ENCODE results near the gene CCR4.
"Not testable (repeated sequence)": the region's sequence is repeated elsewhere in the genome, so short reads cannot be mapped to it uniquely, and the experiment has no call there.

Gene CCR4

GRCh38 chr3:32984918-32985317 lies 33.5 kb downstream of the CCR4 start:
- DNase-seq: not testable (repeated sequence)

DNA sequence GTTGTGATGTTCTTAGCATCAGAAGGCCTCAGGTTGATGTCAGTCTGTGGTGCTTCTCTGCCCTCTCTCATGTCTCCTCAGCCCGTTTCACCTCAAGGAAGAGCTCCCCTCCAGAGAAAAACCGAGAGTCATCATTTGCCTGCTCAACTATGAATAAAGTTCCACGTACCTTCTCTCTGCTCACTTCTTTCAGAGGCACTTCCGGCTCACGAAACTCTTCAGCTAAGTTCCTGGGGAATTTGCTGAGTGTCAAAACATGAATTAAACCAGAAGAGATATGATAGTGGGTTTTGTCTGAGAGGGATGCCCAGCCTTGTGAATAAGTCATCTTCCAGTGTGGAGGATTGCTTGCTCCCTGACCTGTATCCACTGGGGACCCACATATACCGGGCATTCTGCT lies 37.7 kb downstream of the CCR4 start:
- DNase-seq: no peak

- DNase-seq: no peak
Observed at GRCh38 chr3:32990116-32990515, 38.7 kb downstream of the CCR4 start.

DNA sequence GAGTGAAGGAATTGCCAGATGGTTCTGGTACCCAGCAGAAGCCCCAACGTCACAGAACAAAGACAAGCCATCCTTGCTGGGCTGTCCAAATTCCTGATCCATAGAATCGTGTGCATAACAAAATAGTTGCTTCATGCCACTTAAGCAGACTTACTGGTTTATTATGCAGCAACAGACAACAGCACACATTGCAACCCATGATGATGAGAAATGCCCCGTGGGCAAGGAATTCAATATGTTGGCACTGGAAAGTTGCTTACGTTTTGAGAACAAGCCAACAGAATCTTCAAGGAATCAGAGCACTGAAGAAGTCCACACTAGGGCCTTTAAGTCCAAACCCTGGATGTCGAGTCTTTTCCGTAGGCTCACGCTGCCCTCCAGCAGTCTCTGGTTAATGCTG lies 40.3 kb downstream of the CCR4 start:
- DNase-seq: no peak

GRCh38 chr3:32992310-32992686 lies 40.9 kb downstream of the CCR4 start:
- no peak for DNase-seq

DNA sequence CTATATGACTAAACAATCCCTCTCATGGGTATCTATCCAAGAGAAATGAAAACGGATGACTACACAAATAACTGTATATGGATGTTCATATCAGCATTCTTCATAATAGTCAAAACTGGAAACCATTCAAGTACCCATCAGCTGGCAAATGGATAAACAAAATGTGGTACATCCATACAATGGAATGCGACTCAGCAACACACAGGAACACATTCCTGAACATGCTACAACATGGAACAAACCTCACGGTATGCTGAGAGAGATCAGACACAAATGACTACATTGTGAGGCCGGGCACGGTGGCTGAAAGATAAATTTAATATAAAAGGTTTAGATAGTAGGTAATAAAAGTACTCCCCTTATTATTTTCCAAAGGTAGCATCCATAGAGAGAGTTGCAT lies 42.6 kb downstream of the CCR4 start:
- DNase-seq: no peak

DNA sequence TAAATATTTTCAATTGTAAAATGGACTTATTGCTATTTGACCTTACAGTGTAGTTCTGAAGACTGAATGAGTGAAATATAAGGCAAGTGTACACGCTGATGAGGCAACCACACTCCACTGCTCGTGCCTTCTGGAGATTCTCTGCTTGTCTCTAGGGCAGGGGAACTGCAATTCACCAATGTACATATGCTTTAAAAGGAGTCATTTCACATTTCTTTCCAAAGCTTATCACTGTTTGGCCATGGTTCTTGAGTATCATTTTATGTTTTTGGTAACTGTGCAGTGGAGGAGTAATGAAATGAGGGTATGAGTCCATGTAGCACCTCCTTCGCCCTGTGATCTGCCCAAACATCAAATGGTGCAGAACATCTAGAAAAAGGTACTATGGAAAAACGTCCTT lies 43.7 kb downstream of the CCR4 start:
- DNase-seq: no peak

GRCh38 chr3:32996048-32996754 lies 44.8 kb downstream of the CCR4 start:
- no peak for DNase-seq

DNA sequence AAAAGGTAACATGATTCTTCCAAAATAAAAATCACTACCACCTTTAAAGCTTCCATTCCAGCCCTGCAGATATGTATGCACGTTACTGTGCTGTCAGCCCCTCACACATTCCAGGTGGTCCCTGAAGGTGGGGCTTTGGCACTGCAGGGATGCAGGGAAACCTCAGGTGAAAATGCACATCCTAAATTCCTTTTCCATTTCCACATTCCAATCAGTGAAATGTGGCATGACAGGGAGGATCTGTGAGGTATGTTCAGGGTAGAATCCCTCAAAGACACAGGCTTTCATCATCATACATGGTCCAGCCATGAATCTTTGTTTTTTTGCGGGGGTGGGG lies 45.3 kb downstream of the CCR4 start:
- no peak for DNase-seq

- DNase-seq: no peak
Observed at GRCh38 chr3:32998631-32999451, 47.4 kb downstream of the CCR4 start.

DNA sequence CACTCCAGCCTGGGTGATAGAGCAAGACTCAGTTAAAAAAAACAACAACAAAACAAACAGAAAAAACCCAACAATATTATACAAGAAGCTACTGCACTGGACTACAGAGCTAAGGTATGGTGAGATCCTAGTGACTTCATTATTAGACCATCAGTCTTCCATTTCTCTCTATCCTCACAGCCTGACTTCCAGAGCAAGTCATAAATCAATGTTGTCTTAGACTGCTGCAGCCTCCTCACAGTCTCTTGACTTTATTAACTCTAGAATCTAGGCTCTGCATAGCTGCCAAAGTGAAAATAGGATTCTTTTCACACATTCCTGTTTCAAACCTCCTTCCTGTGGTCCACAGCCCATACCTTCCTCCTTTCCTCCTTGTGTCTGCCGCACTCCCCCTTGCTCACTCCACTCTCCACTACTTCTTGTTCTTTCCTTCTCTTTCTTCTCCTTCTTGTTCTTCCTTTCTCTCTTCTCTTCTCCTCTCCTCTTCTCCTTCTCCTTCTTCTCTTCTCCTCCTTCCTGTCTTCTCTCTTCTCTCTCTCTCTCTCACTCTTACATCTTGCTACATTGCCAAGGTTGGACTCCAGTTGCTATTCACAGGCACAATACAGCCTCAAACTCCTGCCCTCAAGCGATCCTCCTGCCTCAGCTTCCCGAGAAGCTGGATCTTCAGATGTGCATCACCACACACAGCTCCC lies 49.4 kb downstream of the CCR4 start:
- DNase-seq: no peak

DNA sequence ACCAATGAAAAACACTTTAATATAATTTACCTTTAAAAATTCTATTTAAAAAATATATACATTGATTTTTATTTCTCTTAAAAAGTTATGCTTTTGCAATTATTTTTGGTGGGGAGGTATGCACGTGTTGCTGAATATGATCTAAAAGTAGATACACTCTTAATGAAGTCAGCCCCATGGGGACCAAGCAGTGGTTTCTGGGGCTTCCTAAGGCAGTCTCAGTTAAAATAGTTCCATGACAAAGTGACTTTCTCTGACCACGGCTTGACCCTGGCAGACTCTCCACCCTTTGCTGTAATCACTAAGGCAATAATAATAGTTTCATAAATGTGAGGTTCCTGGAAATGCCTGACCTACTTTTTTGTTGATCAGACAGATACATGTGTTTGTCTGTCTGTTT lies 50.4 kb downstream of the CCR4 start:
- DNase-seq: no peak

DNA sequence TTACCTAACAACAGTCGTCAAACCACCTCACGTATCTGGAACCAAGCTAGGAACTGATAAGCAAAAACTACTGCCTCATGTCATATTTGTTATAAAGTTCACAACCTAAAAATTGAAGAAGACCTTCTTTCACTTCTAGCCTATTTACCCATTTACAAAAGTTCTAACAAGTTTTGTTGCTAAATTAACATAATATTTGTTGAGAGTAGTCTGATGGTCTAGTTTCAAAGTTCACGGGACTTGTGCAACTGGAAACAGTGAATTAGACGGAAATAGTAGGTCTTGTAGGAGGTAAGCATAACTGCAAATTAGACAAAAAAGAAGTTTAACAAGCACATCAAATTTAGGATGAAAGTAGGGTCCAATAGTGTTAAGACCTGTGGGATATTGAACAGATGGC lies 51.9 kb downstream of the CCR4 start:
- DNase-seq: no peak

DNA sequence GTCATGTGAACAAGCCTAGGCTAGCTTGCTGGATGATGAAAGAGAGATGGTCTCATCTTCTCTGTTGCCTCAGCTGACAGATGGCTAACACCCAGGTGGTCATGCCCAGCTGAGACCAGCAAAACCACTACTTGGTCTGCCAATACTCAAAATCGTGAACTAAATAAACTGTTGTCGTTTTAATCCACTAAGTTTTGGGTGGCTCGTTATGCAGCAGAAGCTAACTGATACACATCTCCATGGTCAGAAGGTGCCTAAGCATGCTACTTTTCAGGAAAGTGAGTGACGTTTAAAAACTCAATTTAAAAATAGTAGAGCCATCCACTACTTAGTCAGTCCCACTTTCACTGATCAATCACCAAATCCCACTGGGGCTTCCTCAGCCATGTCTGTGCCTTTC lies 52.8 kb downstream of the CCR4 start:
- DNase-seq: no peak

DNA sequence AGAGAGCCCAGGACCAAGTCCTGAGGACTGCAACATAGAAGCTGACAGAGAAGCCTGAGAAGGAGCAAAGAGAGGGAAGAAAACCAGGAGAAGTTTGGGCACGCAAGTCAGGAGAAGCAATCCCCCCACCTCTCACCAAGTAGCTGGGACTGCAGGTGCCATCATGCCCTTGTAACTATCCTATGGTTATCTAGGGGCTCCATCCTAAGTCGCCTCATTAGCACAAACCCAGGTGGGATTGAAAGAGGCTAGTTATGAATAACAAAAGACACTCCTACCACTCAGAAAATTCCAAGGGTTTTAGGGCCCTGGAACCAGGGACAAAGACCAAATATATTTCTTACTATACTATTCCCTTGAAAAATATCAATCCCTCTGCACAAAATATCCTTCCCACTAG lies 53.5 kb downstream of the CCR4 start:
- DNase-seq: no peak
